T-helper 2 cell treated with Interferon-gamma antibody and Interleukin-4, amounts not matched to agents 5 μg/mL and 100 μg/mL, for 36 hours (primary cell): ENCODE results near the gene ADGRG3.

Source experiments
- DNase-seq: peaks from one replicate; pipeline ENCODE4 v3.0.0; 2021; ENCODE audit warnings: low spot score
- H3K27ac Mint-ChIP-seq: one replicate; pipeline ENCODE4 v1.8.0; 2021; ENCODE audit warnings: mild to moderate bottlenecking, mixed read lengths
- H3K27me3 Mint-ChIP-seq: one replicate; pipeline ENCODE4 v1.8.0; 2021; ENCODE audit warnings: low read depth, mixed read lengths
- H3K36me3 Mint-ChIP-seq: one replicate; pipeline ENCODE4 v1.8.0; 2021; ENCODE audit warnings: low read depth, mixed read lengths
- H3K4me1 Mint-ChIP-seq: one replicate; pipeline ENCODE4 v1.8.0; 2021; ENCODE audit warnings: low read depth, mixed read lengths
- H3K4me3 Mint-ChIP-seq: one replicate; pipeline ENCODE4 v1.8.0; 2022; ENCODE audit warnings: mild to moderate bottlenecking, moderate library complexity, mixed read lengths
- H3K9me3 Mint-ChIP-seq: one replicate; pipeline ENCODE4 v1.8.0; 2021; ENCODE audit warnings: mixed read lengths

Gene ADGRG3

GRCh38 chr16:57694725-57695679 is 26.9 kb downstream of the ADGRG3 start, which contains the start of gene DRC7:
Gene DRC7 (plus strand): TSS chr16:57694806. CDS start chr16:57697950, 3,144 bp downstream.
- no peaks in the 10 kb centered on the region for H3K36me3 Mint-ChIP-seq
- H3K9me3 Mint-ChIP-seq, result no peaks in the 10 kb centered on the region
- no peak within 1 kb of the TSS for H3K4me3 Mint-ChIP-seq
- peaks cover 13% of the 10 kb centered on the region for H3K4me1 Mint-ChIP-seq
- H3K27me3 Mint-ChIP-seq, result peaks cover 8% of the 10 kb centered on the region
- H3K27ac Mint-ChIP-seq, result peak within 1 kb of the TSS; percentile 47
- no peak for DNase-seq

- Mint-ChIP-seq H3K4me3 (no peak overlapping the region), H3K27me3 (peaks cover 7% of the 10 kb centered on the region), H3K4me1 (peaks cover 9% of the 10 kb centered on the region), H3K27ac (peak overlapping the region; percentile 26), H3K9me3 (no peaks in the 10 kb centered on the region), H3K36me3 (no peaks in the 10 kb centered on the region)
- DNase-seq, result no peak
Observed at GRCh38 chr16:57695680-57696069, 27.6 kb downstream of the ADGRG3 start.

GRCh38 chr16:57696240-57696639 is 28.1 kb downstream of the ADGRG3 start:
- no peaks in the 10 kb centered on the region for H3K9me3 Mint-ChIP-seq
- H3K27me3 Mint-ChIP-seq, result peaks cover 4% of the 10 kb centered on the region
- DNase-seq, result no peak
- no peaks in the 10 kb centered on the region for H3K36me3 Mint-ChIP-seq
- H3K4me1 Mint-ChIP-seq, result peaks cover 7% of the 10 kb centered on the region
- no peak overlapping the region for H3K4me3 Mint-ChIP-seq
- no peak overlapping the region for H3K27ac Mint-ChIP-seq

- Mint-ChIP-seq H3K4me1 (peaks cover 7% of the 10 kb centered on the region), H3K27ac (no peak overlapping the region), H3K27me3 (no peaks in the 10 kb centered on the region), H3K9me3 (no peaks in the 10 kb centered on the region), H3K36me3 (no peaks in the 10 kb centered on the region), H3K4me3 (no peak overlapping the region)
- no peak for DNase-seq
Observed at GRCh38 chr16:57697896-57698537, 29.9 kb downstream of the ADGRG3 start.

- peaks cover 7% of the 10 kb centered on the region for H3K4me1 Mint-ChIP-seq
- H3K27ac Mint-ChIP-seq, result no peak overlapping the region
- H3K4me3 Mint-ChIP-seq, result no peak overlapping the region
- H3K36me3 Mint-ChIP-seq, result no peaks in the 10 kb centered on the region
- no peak for DNase-seq
- H3K9me3 Mint-ChIP-seq, result no peaks in the 10 kb centered on the region
- H3K27me3 Mint-ChIP-seq, result no peaks in the 10 kb centered on the region
Observed at GRCh38 chr16:57698812-57699405, 30.8 kb downstream of the ADGRG3 start.

- Mint-ChIP-seq H3K36me3 (no peaks in the 10 kb centered on the region), H3K27me3 (no peaks in the 10 kb centered on the region), H3K27ac (no peak overlapping the region), H3K4me3 (no peak overlapping the region), H3K9me3 (no peaks in the 10 kb centered on the region), H3K4me1 (peaks cover 6% of the 10 kb centered on the region)
- DNase-seq, result no peak
Observed at GRCh38 chr16:57699481-57699880, 31.4 kb downstream of the ADGRG3 start.

- Mint-ChIP-seq H3K27ac (no peak overlapping the region), H3K4me3 (no peak overlapping the region), H3K4me1 (peaks cover 2% of the 10 kb centered on the region)
Observed at GRCh38 chr16:57699899-57700298, 31.8 kb downstream of the ADGRG3 start.

GRCh38 chr16:57700781-57701551 is 32.9 kb downstream of the ADGRG3 start:
- no peak overlapping the region for H3K27ac Mint-ChIP-seq

More at GRCh38 chr16:57699899-57700298, 31.8 kb downstream of the ADGRG3 start:
- Mint-ChIP-seq H3K27me3 (no peaks in the 10 kb centered on the region), H3K36me3 (no peaks in the 10 kb centered on the region), H3K9me3 (no peaks in the 10 kb centered on the region)
- DNase-seq, result no peak

GRCh38 chr16:57701759-57702371 is 33.8 kb downstream of the ADGRG3 start:
- no peaks in the 10 kb centered on the region for H3K4me1 Mint-ChIP-seq
- no peak overlapping the region for H3K4me3 Mint-ChIP-seq
- H3K27me3 Mint-ChIP-seq, result no peaks in the 10 kb centered on the region
- no peaks in the 10 kb centered on the region for H3K9me3 Mint-ChIP-seq
- H3K27ac Mint-ChIP-seq, result no peak overlapping the region
- no peaks in the 10 kb centered on the region for H3K36me3 Mint-ChIP-seq
- DNase-seq, result no peak

More at GRCh38 chr16:57700781-57701551, 32.9 kb downstream of the ADGRG3 start:
- Mint-ChIP-seq H3K4me1 (no peaks in the 10 kb centered on the region), H3K36me3 (no peaks in the 10 kb centered on the region), H3K27me3 (no peaks in the 10 kb centered on the region), H3K9me3 (no peaks in the 10 kb centered on the region), H3K4me3 (no peak overlapping the region)
- no peak for DNase-seq

- H3K9me3 Mint-ChIP-seq, result no peaks in the 10 kb centered on the region
Observed at GRCh38 chr16:57703416-57704010, 35.4 kb downstream of the ADGRG3 start.

GRCh38 chr16:57704011-57704904 is 36.2 kb downstream of the ADGRG3 start:
- DNase-seq, result no peak
- Mint-ChIP-seq H3K36me3 (no peaks in the 10 kb centered on the region), H3K9me3 (no peaks in the 10 kb centered on the region), H3K4me3 (no peak overlapping the region), H3K4me1 (no peaks in the 10 kb centered on the region), H3K27me3 (peaks cover 8% of the 10 kb centered on the region), H3K27ac (no peak overlapping the region)

More at GRCh38 chr16:57703416-57704010, 35.4 kb downstream of the ADGRG3 start:
- DNase-seq, result no peak
- Mint-ChIP-seq H3K4me1 (no peaks in the 10 kb centered on the region), H3K27me3 (peaks cover 7% of the 10 kb centered on the region), H3K4me3 (no peak overlapping the region), H3K27ac (no peak overlapping the region), H3K36me3 (no peaks in the 10 kb centered on the region)
